Gastrocnemius medialis (tissue), 4 donors: Measurements from ENCODE around the gene DMGDH. TPM values are rescaled to one million over a fixed set of nuclear protein-coding genes. Genes with fewer than 3 reads are reported as not detected.
A peak's percentile ranks its signal among the peaks of the same experiment; 100 is the strongest.

Source experiments
- ATAC-seq, 2 donors: fragments of 150-250 bp; one replicate each; pipeline ENCODE4 v1.9.1; 2016
- DNase-seq, 2 donors: peaks; one replicate each; pipeline ENCODE4 v3.0.0-alpha.2; 2019
- H3K27ac ChIP-seq, 4 donors: fragments of 200-600 bp; sonication (generic); 1 replicate in 1 of 4; 2 replicates in 3 of 4; pipeline ENCODE4 v1.5.1; 2016 to 2018; ENCODE audit warnings: mild to moderate bottlenecking in 2 of 4, moderate library complexity in 1 of 4
- H3K27me3 ChIP-seq, 3 donors: fragments of 200-600 bp; sonication (generic) in 2 of 3; 1 replicate in 1 of 3; 2 replicates in 2 of 3; pipeline versions ENCODE4 v1.5.1 to v1.6.0; 2016 to 2019; ENCODE audit warnings: mild to moderate bottlenecking in 1 of 3, moderate library complexity in 1 of 3
- H3K36me3 ChIP-seq, 2 donors: fragments of 200-600 bp; sonication (generic) in 1 of 2; one replicate each; pipeline ENCODE4 v1.5.1; 2017 to 2018
- H3K4me1 ChIP-seq, 2 donors: fragments of 200-600 bp; sonication (generic) in 1 of 2; one replicate each; pipeline ENCODE4 v1.5.1; 2016 to 2017; ENCODE audit warnings: mild to moderate bottlenecking in 2 of 2
- H3K4me3 ChIP-seq, 4 donors: fragments of 200-600 bp; sonication (generic) in 3 of 4; 1 replicate in 1 of 4; 2 replicates in 3 of 4; pipeline ENCODE4 v1.5.1; 2016 to 2019; ENCODE audit warnings: mild to moderate bottlenecking in 2 of 4
- H3K9me3 ChIP-seq, 3 donors: fragments of 200-600 bp; sonication (generic) in 2 of 3; 1 replicate in 1 of 3; 2 replicates in 2 of 3; pipeline ENCODE4 v1.5.1; 2016 to 2019
- POLR2A ChIP-seq, 2 donors: fragments of 450-650 bp; IDR thresholded peaks; one replicate each; pipeline ENCODE4 v1.6.1; 2017; ENCODE audit warnings: antibody characterized with exemption in 2 of 2, mild to moderate bottlenecking in 2 of 2, moderate library complexity in 2 of 2
- in situ Hi-C, 4 donors: fragments of 200-750 bp; cut with MboI; loops; one replicate each; pipeline versions ENCODE4 v1.15.0 to v1.8.0; 2017; ENCODE audit warnings: low sequenced_read_pairs in 4 of 4
- intact Hi-C: fragments of 100-400 bp; cut with DNase I; formaldehyde crosslinking; loops from one replicate; pipeline ENCODE4 v1.15.1; 2023; ENCODE audit warnings: low total_unique reads
- total RNA-seq, 4 donors: library from RNA; depleted of rRNA; stranded (reverse); fragments of >200 nt; gene quantifications; one replicate each; pipeline versions ENCODE4 v1.1.0 to v1.2.3, GENCODE V29; 2016
- TF ChIP-seq, protein P1 (sequence below), 5 experiments: fragments of 450-650 bp in 3 of 5; fragments of 200-600 bp in 2 of 5; sonication (generic) in 2 of 5; IDR thresholded peaks in 4 of 5; conservative IDR thresholded peaks in 1 of 5; 1 replicate in 4 of 5; 2 replicates in 1 of 5; pipeline ENCODE4 v1.5.1; 2016 to 2019; ENCODE audit warnings: antibody characterized with exemption in 5 of 5, mild to moderate bottlenecking in 3 of 5, moderate library complexity in 3 of 5

The DMGDH gene
- total RNA-seq, 4 donors from 2014 or later = 0.15 to 1.8 (median 0.65) TPM

DNA sequence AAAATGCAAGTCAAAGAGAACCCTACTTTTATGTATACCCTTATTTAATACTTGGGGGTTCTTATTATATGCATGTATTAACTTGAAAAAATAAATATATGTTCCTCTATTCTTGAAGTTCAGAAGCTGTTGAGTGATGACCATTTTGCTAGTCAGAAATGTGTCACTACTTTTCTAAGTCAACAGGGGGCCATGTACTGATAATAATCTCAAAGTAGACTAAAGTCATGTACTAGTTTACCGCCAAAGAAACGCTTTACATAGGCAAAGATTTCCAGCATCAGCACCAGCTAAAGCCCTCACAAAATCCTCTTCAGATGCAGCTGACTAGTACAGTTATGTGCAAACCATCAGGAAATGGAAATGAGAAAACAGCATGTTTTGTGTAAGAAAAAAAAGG lies 36.4 kb upstream of the DMGDH start:
- DNase-seq = no peak
- in situ Hi-C loops (loop anchor here in 1 of 4 donors (10.0 kb wide), 1 partner anchor 71 kb away; no protein-coding TSS in a partner anchor), intact Hi-C loops (no loop called here)
- H3K4me1 ChIP-seq = no peaks in the 10 kb centered on the region
- H3K27ac ChIP-seq = no peak overlapping the region
- H3K4me3 ChIP-seq = no peak overlapping the region
- ATAC-seq = no peak
- H3K36me3 ChIP-seq = no peaks in the 10 kb centered on the region
- TF ChIP-seq, protein P1, sequence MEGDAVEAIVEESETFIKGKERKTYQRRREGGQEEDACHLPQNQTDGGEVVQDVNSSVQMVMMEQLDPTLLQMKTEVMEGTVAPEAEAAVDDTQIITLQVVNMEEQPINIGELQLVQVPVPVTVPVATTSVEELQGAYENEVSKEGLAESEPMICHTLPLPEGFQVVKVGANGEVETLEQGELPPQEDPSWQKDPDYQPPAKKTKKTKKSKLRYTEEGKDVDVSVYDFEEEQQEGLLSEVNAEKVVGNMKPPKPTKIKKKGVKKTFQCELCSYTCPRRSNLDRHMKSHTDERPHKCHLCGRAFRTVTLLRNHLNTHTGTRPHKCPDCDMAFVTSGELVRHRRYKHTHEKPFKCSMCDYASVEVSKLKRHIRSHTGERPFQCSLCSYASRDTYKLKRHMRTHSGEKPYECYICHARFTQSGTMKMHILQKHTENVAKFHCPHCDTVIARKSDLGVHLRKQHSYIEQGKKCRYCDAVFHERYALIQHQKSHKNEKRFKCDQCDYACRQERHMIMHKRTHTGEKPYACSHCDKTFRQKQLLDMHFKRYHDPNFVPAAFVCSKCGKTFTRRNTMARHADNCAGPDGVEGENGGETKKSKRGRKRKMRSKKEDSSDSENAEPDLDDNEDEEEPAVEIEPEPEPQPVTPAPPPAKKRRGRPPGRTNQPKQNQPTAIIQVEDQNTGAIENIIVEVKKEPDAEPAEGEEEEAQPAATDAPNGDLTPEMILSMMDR (IDR thresholded peaks at IDR 0.05 in 4 of 5, conservative IDR thresholded peaks at IDR 0.05 in 1 of 5) = no peak
- no peak for TF ChIP-seq POLR2A (IDR thresholded peaks at IDR 0.05)
- no peaks in the 10 kb centered on the region for H3K9me3 ChIP-seq
- peaks cover 4 to 10% (median 9%) of the 10 kb centered on the region in 3 donors for H3K27me3 ChIP-seq

DNA sequence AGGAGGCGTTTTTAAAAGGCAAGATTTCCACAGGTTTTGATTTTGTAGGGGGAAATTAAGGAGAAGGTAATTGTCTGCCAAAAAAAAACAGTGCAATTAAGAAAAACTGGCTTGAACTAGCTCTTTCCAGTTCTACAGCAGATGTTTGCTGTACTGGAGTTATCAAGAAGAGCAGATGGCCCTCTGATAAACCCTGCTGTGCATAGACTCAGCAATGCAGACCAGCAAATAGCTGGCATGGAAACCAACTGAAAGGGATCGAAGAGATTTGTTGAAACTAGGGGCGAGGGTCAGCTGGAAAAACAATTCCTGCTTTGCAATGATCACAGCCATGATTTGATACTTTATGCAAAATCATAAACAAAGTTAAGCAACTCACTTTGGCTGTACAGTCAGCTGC lies 24.3 kb upstream of the DMGDH start:
- H3K9me3 ChIP-seq = no peaks in the 10 kb centered on the region
- H3K36me3 ChIP-seq = no peaks in the 10 kb centered on the region
- DNase-seq = no peak
- TF ChIP-seq, protein P1 (IDR thresholded peaks at IDR 0.05 in 4 of 5, conservative IDR thresholded peaks at IDR 0.05 in 1 of 5) = no peak
- no peak for TF ChIP-seq POLR2A (IDR thresholded peaks at IDR 0.05)
- no peak overlapping the region for H3K27ac ChIP-seq
- H3K27me3 ChIP-seq = no peaks in the 10 kb centered on the region
- ATAC-seq = no peak
- in situ Hi-C loops (no loop called here), intact Hi-C loops (no loop called here)
- no peak overlapping the region for H3K4me3 ChIP-seq
- H3K4me1 ChIP-seq = peaks cover 0 to 6% of the 10 kb centered on the region in 2 donors

DNA sequence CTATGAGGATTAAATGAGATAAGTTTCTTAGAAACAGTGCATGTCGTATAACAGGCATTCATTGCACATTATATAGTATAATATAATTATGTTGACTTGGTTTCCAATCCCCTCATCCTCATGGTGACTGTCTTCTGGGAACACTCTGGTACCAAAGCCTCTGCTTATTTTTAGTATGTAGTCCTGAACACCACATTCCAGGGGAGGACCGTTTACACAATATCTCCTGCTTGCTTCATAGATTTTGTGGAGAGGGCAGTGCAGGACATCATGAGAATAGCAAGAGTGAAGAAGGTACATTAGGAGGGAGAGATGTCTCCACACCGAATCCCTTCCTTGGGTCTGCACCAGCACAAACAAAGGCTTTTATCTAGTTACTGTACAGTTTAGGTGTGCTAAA lies 21.6 kb upstream of the DMGDH start:
- peak; percentile 62 to 99 for ATAC-seq
- DNase-seq = no peak
- TF ChIP-seq, protein P1 (IDR thresholded peaks at IDR 0.05 in 4 of 5, conservative IDR thresholded peaks at IDR 0.05 in 1 of 5) = no peak
- TF ChIP-seq POLR2A (IDR thresholded peaks at IDR 0.05) = no peak
- Histone ChIP-seq H3K4me1 (peaks cover 0 to 6% of the 10 kb centered on the region in 2 donors), H3K9me3 (no peaks in the 10 kb centered on the region), H3K27ac (peak overlapping the region in 1 of 4 donors; percentile 33), H3K36me3 (no peaks in the 10 kb centered on the region), H3K4me3 (no peak overlapping the region), H3K27me3 (no peaks in the 10 kb centered on the region)
- intact Hi-C loops (no loop called here), in situ Hi-C loops (no loop called here)

DNA sequence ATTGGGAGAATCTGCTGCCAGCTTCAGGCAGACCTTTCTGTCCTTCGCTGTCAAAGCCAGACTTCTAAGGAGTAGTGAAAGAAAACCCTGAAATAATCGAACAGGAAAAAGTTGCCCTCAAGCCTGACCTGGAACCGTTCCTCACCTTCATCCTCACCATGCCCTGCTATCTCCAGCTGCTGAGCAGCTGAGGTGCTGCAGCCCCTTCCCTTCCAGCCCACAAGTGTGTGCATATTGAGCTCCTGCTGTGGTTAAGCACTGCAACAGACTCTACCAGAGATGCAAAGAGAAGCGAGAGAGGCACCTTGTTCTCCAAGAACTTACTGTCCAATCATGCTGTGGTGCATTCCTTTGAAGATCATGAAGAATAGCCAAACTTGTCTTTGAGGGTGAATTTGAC lies 19.0 kb upstream of the DMGDH start:
- no peak for DNase-seq
- H3K4me1 ChIP-seq = peaks cover 0 to 6% of the 10 kb centered on the region in 2 donors
- in situ Hi-C loops (no loop called here), intact Hi-C loops (no loop called here)
- no peaks in the 10 kb centered on the region for H3K27me3 ChIP-seq
- no peak for ATAC-seq
- H3K27ac ChIP-seq = no peak overlapping the region
- H3K4me3 ChIP-seq = no peak overlapping the region
- TF ChIP-seq, protein P1 (IDR thresholded peaks at IDR 0.05 in 4 of 5, conservative IDR thresholded peaks at IDR 0.05 in 1 of 5) = no peak
- TF ChIP-seq POLR2A (IDR thresholded peaks at IDR 0.05) = no peak
- no peaks in the 10 kb centered on the region for H3K9me3 ChIP-seq
- H3K36me3 ChIP-seq = no peaks in the 10 kb centered on the region

DNA sequence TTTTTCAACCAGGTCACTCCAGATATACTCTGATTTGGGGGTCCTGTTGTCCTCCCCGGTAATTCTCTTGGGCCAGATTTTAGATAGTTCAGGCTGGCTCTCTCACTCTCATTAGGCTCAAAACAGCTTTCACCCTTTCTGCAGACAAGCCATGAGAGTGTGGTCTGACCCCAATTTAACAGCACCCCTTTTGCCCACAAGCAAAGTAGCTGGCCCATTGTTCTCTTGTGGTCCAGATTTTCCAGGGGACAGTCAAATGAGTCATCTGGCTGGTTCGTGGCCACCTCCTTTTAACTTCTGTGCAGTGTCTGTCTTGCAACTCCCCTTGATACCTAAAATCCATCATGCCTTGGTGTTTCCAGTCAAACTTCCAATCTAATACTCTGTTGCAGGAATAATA lies 16.6 kb upstream of the DMGDH start:
- no peaks in the 10 kb centered on the region for H3K36me3 ChIP-seq
- in situ Hi-C loops = no loop called here
- no peak overlapping the region for H3K27ac ChIP-seq
- ATAC-seq = no peak
- no peak for DNase-seq
- intact Hi-C loops = no loop called here
- TF ChIP-seq, protein P1 (IDR thresholded peaks at IDR 0.05 in 4 of 5, conservative IDR thresholded peaks at IDR 0.05 in 1 of 5) = no peak
- TF ChIP-seq POLR2A (IDR thresholded peaks at IDR 0.05) = no peak
- H3K9me3 ChIP-seq = no peaks in the 10 kb centered on the region
- H3K27me3 ChIP-seq = no peaks in the 10 kb centered on the region
- H3K4me3 ChIP-seq = no peak overlapping the region
- peaks cover 0 to 6% of the 10 kb centered on the region in 2 donors for H3K4me1 ChIP-seq
